K562 (cell line): ENCODE measurements around the gene JSRP1.

Experiments used
- MEF2A ChIP-seq: IDR thresholded peaks from 2 replicates; pipeline ENCODE4 v1.6.1; 2011; ENCODE audit warnings: low read depth, mild to moderate bottlenecking, low read length, moderate library complexity; ENCODE audit not compliant: control insufficient read depth
- NFRKB ChIP-seq: fragments of 450-650 bp; IDR thresholded peaks from 2 replicates; pipeline ENCODE4 v1.6.1; 2016; ENCODE audit warnings: low read depth
- ZNF384 ChIP-seq: IDR thresholded peaks from 2 replicates; pipeline ENCODE4 v1.6.1; 2012; ENCODE audit warnings: low read depth, low read length, improper control_type of control experiment
- TF ChIP-seq, protein P1 (sequence below): sonication (generic); formaldehyde crosslinking; IDR thresholded peaks from 2 replicates; pipeline ENCODE4 v1.8.0; 2022; ENCODE audit warnings: missing genetic modification reagents, mild to moderate bottlenecking, borderline replicate concordance
- TF ChIP-seq, protein P2 (sequence below), 3 experiments: IDR thresholded peaks in 2 of 3; conservative IDR thresholded peaks in 1 of 3; 2 replicates each; pipeline ENCODE4 v1.5.1; 2011 to 2012; ENCODE audit warnings: low read length in 3 of 3, mild to moderate bottlenecking in 3 of 3, control low read depth in 2 of 3, improper control_type of control experiment in 1 of 3, inconsistent platforms in 1 of 3, low read depth in 1 of 3, mixed read lengths in 1 of 3, moderate library complexity in 1 of 3; ENCODE audit not compliant: insufficient read depth in 2 of 3

GRCh38 chr19:2250766-2251105 is 5.5 kb downstream of the JSRP1 start:
- no peak for TF ChIP-seq NFRKB
- TF ChIP-seq MEF2A = no peak
- TF ChIP-seq, protein P1, sequence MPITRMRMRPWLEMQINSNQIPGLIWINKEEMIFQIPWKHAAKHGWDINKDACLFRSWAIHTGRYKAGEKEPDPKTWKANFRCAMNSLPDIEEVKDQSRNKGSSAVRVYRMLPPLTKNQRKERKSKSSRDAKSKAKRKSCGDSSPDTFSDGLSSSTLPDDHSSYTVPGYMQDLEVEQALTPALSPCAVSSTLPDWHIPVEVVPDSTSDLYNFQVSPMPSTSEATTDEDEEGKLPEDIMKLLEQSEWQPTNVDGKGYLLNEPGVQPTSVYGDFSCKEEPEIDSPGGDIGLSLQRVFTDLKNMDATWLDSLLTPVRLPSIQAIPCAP (CRISPR knock-in tag) = no peak
- TF ChIP-seq, protein P2, sequence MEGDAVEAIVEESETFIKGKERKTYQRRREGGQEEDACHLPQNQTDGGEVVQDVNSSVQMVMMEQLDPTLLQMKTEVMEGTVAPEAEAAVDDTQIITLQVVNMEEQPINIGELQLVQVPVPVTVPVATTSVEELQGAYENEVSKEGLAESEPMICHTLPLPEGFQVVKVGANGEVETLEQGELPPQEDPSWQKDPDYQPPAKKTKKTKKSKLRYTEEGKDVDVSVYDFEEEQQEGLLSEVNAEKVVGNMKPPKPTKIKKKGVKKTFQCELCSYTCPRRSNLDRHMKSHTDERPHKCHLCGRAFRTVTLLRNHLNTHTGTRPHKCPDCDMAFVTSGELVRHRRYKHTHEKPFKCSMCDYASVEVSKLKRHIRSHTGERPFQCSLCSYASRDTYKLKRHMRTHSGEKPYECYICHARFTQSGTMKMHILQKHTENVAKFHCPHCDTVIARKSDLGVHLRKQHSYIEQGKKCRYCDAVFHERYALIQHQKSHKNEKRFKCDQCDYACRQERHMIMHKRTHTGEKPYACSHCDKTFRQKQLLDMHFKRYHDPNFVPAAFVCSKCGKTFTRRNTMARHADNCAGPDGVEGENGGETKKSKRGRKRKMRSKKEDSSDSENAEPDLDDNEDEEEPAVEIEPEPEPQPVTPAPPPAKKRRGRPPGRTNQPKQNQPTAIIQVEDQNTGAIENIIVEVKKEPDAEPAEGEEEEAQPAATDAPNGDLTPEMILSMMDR (IDR thresholded peaks at IDR 0.05 in 2 of 3, conservative IDR thresholded peaks at IDR 0.05 in 1 of 3; ENCODE audit: insufficient read depth in 2 of 3, low read depth in 1 of 3, low read length in 3 of 3) = no peak
- no peak for TF ChIP-seq ZNF384
